ENCODE measurements around the gene NTN5.

GRCh38 chr19:48635966-48636858, 36.6 kb downstream of the NTN5 start:
- TF ChIP-seq CTCF (IDR thresholded peaks at IDR 0.05 in 4 of 5, conservative IDR thresholded peaks at IDR 0.05 in 1 of 5) (no peak), POLR2A (IDR thresholded peaks at IDR 0.05) (no peak)
